ENCODE results near the gene SMIM35.

The SMIM35 gene

GRCh38 chr11:117972629-117973502 lies 113.9 kb downstream of the SMIM35 start:
- no peak for DNase-seq (ENCODE audit: low read depth)
- TF ChIP-seq CTCF (conservative IDR thresholded peaks at IDR 0.05; ENCODE audit: low read depth, low read length) = no peak
- no peak overlapping the region for H3K4me3 ChIP-seq (ENCODE audit: low read length)

GRCh38 chr11:117972044-117972443 lies 114.7 kb downstream of the SMIM35 start:
- DNase-seq (ENCODE audit: low read depth) = no peak
- no peak for TF ChIP-seq CTCF (conservative IDR thresholded peaks at IDR 0.05; ENCODE audit: low read depth, low read length)
- no peak overlapping the region for H3K4me3 ChIP-seq (ENCODE audit: low read length)

- no peak overlapping the region for H3K4me3 ChIP-seq (ENCODE audit: low read length)
- no peak for TF ChIP-seq CTCF (conservative IDR thresholded peaks at IDR 0.05; ENCODE audit: low read depth, low read length)
- no peak for DNase-seq (ENCODE audit: low read depth)
Observed at GRCh38 chr11:117970400-117971024, 116.3 kb downstream of the SMIM35 start.

- no peak for DNase-seq (ENCODE audit: low read depth)
- no peak overlapping the region for H3K4me3 ChIP-seq (ENCODE audit: low read length)
- TF ChIP-seq CTCF (conservative IDR thresholded peaks at IDR 0.05; ENCODE audit: low read depth, low read length) = no peak
Observed at GRCh38 chr11:117969160-117969991, 117.4 kb downstream of the SMIM35 start.

GRCh38 chr11:117966908-117967307 lies 119.9 kb downstream of the SMIM35 start:
- no peak for TF ChIP-seq CTCF (conservative IDR thresholded peaks at IDR 0.05; ENCODE audit: low read depth, low read length)
- no peak overlapping the region for H3K4me3 ChIP-seq (ENCODE audit: low read length)
- no peak for DNase-seq (ENCODE audit: low read depth)

GRCh38 chr11:117962826-117963225 lies 123.9 kb downstream of the SMIM35 start:
- H3K4me3 ChIP-seq (ENCODE audit: low read length) = no peak overlapping the region
- DNase-seq (ENCODE audit: low read depth) = no peak
- no peak for TF ChIP-seq CTCF (conservative IDR thresholded peaks at IDR 0.05; ENCODE audit: low read depth, low read length)

Data from retinal pigment epithelial cell (primary cell).